WI38 (cell line): Measurements from ENCODE around the gene CORO6.

Experiments
- H3K4me3 ChIP-seq: 2 replicates; pipeline ENCODE4 v1.5.1; 2011; ENCODE audit warnings: low read depth, mild to moderate bottlenecking, control low read depth, low read length
- TF ChIP-seq, protein P1 (sequence below): IDR thresholded peaks from 2 replicates; pipeline ENCODE4 v1.5.1; 2012; ENCODE audit warnings: low read depth, mild to moderate bottlenecking, control low read depth, low read length

The CORO6 gene

DNA sequence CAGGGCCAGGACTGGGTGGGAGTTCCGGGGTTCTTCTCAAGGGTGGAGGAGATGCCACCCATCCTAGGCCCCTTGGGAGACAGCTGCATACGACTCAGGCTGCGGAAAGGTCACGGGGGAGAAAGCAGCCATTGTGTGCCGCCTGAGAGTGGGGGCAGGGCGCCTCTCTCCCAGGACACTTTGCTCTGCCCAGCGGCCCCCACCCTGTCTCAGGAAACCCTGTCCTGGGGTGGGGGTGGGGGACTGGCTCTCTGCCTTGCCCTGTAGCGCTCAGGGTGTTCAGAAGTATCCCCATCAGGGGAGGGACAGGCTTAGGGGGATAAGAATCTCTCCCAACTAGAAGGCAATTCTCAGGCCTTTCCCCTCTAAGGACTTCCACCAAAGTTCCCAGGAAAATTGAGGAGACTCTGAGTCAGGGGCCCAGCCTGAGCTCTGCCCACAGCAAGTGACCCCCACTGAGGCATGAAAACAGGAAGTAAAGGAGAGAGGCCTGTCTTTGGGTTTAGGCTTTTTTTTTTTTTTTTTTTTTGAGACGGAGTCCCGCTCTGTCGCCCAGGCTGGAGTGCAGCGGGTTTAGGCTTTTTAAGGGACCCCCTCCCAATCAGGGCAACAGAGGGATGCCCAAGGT lies 38.1 kb downstream of the CORO6 start:
- TF ChIP-seq, protein P1, sequence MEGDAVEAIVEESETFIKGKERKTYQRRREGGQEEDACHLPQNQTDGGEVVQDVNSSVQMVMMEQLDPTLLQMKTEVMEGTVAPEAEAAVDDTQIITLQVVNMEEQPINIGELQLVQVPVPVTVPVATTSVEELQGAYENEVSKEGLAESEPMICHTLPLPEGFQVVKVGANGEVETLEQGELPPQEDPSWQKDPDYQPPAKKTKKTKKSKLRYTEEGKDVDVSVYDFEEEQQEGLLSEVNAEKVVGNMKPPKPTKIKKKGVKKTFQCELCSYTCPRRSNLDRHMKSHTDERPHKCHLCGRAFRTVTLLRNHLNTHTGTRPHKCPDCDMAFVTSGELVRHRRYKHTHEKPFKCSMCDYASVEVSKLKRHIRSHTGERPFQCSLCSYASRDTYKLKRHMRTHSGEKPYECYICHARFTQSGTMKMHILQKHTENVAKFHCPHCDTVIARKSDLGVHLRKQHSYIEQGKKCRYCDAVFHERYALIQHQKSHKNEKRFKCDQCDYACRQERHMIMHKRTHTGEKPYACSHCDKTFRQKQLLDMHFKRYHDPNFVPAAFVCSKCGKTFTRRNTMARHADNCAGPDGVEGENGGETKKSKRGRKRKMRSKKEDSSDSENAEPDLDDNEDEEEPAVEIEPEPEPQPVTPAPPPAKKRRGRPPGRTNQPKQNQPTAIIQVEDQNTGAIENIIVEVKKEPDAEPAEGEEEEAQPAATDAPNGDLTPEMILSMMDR: no peak
- no peak overlapping the region for H3K4me3 ChIP-seq

- TF ChIP-seq, protein P1: no peak
- H3K4me3 ChIP-seq: no peak overlapping the region
These were observed 39.1 kb downstream of the CORO6 start for GRCh38 chr17:29583324-29584248.

GRCh38 chr17:29582772-29583171 lies 39.9 kb downstream of the CORO6 start:
- TF ChIP-seq, protein P1: no peak
- no peak overlapping the region for H3K4me3 ChIP-seq

DNA sequence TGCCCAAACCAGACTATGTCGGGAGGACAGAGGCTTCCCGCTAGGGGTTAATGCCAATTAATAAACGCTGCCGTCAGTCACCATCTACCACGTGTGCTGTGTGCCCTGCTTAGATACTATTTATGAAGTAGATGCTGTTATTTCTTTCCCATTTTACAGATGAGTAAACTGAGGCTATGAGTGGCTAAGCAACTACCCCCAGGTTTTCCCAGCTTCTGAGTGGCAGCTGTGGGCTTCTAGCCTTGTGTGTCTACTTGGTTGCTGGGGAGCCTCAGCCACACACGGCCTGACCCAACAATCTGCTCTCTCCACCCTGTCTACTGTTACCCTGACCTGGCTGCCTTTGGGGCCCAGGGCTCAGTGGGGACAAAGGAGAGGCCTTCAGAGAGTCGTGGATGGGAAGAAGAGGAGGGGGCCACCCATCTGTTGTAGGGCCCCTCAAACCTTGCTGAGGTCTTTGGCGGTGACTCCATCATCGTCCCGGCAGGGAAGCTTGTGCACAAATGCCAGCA lies 40.4 kb downstream of the CORO6 start:
- TF ChIP-seq, protein P1: no peak
- no peak overlapping the region for H3K4me3 ChIP-seq

DNA sequence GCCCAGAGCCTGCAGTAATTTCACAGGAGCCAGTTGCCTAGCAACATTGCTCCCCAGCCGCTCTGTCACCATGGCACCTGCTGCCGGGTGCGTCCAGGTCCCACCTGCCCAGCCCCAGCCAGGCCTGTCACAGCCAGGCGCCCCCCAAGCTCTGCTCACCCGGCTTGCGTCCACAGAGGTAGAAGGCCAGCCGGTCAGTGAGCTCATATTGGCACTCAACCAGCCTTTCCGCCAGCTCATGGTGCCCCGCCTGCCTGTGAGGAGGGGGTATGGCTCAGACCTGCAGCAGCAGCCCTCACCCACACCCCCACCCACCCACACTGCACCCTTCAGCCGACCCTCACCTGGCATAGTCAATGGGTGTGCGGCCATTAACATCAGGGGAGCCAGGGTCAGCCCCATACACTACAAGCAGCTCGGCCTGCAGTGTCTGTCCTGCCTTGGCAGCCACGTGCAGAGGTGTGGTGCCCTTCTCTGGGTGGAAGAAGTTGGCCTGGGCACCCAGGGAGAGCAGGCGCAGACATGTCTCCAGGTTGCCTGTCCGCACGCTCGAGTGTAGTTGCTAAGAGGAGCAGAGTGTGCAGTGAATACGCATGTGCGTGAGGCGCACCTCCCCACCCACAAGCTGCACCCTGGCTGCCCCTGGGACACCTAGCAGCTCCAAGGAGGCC lies 41.0 kb downstream of the CORO6 start:
- TF ChIP-seq, protein P1: no peak
- H3K4me3 ChIP-seq: no peak overlapping the region

DNA sequence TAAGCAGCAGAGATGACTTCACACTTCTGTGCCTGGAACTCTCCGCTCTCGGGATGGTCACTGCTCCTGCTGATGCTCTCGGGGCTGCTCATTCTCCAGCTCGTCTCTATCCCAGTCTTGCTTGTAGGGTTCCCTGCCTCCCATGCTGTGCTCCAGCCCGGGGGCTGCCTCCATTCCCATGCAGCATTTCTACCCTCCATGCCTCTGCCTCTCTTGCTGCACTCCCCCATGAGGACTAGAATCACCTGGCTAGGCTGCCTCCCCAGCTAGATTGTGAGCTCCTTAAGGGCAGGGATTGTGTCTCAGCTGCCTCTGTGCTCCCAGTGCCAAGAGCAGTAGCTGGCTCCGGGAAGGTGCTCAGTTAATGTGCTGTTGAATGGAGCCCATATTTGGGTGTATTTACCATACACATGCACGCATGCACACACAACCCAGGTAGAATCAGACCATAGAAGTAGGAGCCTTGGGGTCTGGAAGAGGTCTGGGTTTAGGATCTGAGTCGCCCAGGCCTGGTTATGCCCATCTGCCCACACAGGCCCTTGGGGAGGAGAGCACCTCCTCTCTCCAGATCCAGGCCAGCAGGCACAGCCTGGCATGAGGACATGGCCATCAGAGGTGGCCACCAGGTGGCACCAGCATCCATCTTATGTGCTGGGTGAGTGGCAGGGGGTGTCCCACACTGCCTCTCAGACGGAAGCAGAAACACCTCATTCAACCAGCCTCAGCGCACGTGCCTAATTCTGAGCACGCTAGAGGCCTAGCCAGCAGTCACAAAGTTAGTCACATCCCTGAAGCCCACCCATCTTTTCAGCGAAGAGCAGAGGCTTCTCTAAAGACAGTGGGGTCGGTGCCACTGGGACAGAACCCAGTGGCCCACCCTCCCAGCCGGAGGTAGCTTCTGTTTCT lies 42.6 kb downstream of the CORO6 start:
- no peak overlapping the region for H3K4me3 ChIP-seq
- TF ChIP-seq, protein P1: peak; percentile 76
